Measurements from ENCODE around the gene SLC9A4. TPM values are rescaled to one million over a fixed set of nuclear protein-coding genes. Genes with fewer than 3 reads are reported as not detected.

The SLC9A4 gene
- total RNA-seq, 2 experiments from 2014 or later, result 0.03 to 0.10 TPM

GRCh38 chr2:102582845-102583244 lies 109.8 kb downstream of the SLC9A4 start:
- no peaks in the 10 kb centered on the region for H3K9me2 ChIP-seq (ENCODE audit: insufficient read depth, low read length)
- DNase-seq (ENCODE audit: low spot score), result no peak
- no peaks in the 10 kb centered on the region for H3K4me1 ChIP-seq (ENCODE audit: insufficient read depth, low read length, poor library complexity, severe bottlenecking)
- H3K79me2 ChIP-seq (ENCODE audit: insufficient read depth, low read depth, low read length), result no peaks in the 10 kb centered on the region
- no TSS peak for BruUV-seq (replicated peaks)
- H2AFZ ChIP-seq (ENCODE audit: low read length), result no peak overlapping the region
- H3K36me3 ChIP-seq (ENCODE audit: insufficient read depth, low read length), result no peaks in the 10 kb centered on the region
- no peak overlapping the region for H3K27ac ChIP-seq (ENCODE audit: low read depth, low read length, poor library complexity, severe bottlenecking)
- no peaks in the 10 kb centered on the region for H4K20me1 ChIP-seq (ENCODE audit: insufficient read depth, low read length)
- no peak overlapping the region for H3K4me2 ChIP-seq (ENCODE audit: low read length)
- POLR2A ChIA-PET, result no interaction called here
- H3K9me3 ChIP-seq (ENCODE audit: low read length), result no peaks in the 10 kb centered on the region
- intact Hi-C loops (cut with micrococcal nuclease; ENCODE audit: unreplicated experiment), result no loop called here
- CTCF ChIA-PET (ENCODE audit: unreplicated experiment), result no interaction called here
- H3K4me3 ChIP-seq (ENCODE audit: low read depth, low read length, poor library complexity, severe bottlenecking), result no peak overlapping the region
- TF ChIP-seq CTCF (conservative IDR thresholded peaks at IDR 0.05; ENCODE audit: low read length) (no peak), EZH2phosphoT487 (IDR thresholded peaks at IDR 0.05; ENCODE audit: borderline replicate concordance, low read depth, low read length) (no peak)

Small RNA genes within 50 kb of the gene (microRNA-seq; reads per million reads assigned to microRNA genes)
- gene MIR4772 (ENCODE audit: borderline replicate concordance), result not detected

Small RNA genes within 50 kb of the gene (small RNA-seq; reads per million reads assigned to genes)
- gene MIR4772, result not detected

Other genes with a start within 250 kb of the SLC9A4 start
- gene IL1RL1, start 161.7 kb upstream of the SLC9A4 start, total RNA-seq (2014; rRNA removed; shearing (Covaris generic)), result not detected in 2 replicates
- gene IL1RL1, start 161.7 kb upstream of the SLC9A4 start, total RNA-seq (2022), result not detected in 2 replicates
- not detected in 2 replicates for gene IL18R1, start 117.4 kb upstream of the SLC9A4 start, total RNA-seq (2014; rRNA removed; shearing (Covaris generic))
- not detected in 2 replicates for gene IL18R1, start 117.4 kb upstream of the SLC9A4 start, total RNA-seq (2022)
- gene IL18RAP, start 50.1 kb upstream of the SLC9A4 start, total RNA-seq (2014; rRNA removed; shearing (Covaris generic)), result not detected in 2 replicates
- gene IL18RAP, start 50.1 kb upstream of the SLC9A4 start, total RNA-seq (2022), result not detected in 2 replicates
- not detected in 2 replicates for gene SLC9A2, start 146.3 kb downstream of the SLC9A4 start, total RNA-seq (2014; rRNA removed; shearing (Covaris generic))
- not detected in 2 replicates for gene SLC9A2, start 146.3 kb downstream of the SLC9A4 start, total RNA-seq (2022)